ENCODE data around the gene CSTF2T. TPM values are rescaled to one million over a fixed set of nuclear protein-coding genes. Genes with fewer than 3 reads are reported as not detected.

Gene CSTF2T
- total RNA-seq, 4 donors from 2014 or later, result 18.6 to 25.7 (median 20.8) TPM

- no peak overlapping the region for H3K27ac ChIP-seq
- 70 to 77% methylated on average over 4 to 5 of the region's 6 CpGs for WGBS, 2 donors
- no peak overlapping the region for H3K4me3 ChIP-seq
- no peak for DNase-seq (ENCODE audit: low spot score in 2 of 2)
- H3K27me3 ChIP-seq, result no peaks in the 10 kb centered on the region
- H3K36me3 ChIP-seq, result no peaks in the 10 kb centered on the region
- peaks cover 0 to 4% (median 0%) of the 10 kb centered on the region in 4 donors for H3K4me1 ChIP-seq
- TF ChIP-seq POLR2A (IDR thresholded peaks at IDR 0.05) (no peak), EP300 (IDR thresholded peaks at IDR 0.05) (no peak)
- H3K9me3 ChIP-seq, result no peaks in the 10 kb centered on the region
These were observed 19.6 kb downstream of the CSTF2T start for GRCh38 chr10:51679841-51680240.

DNA sequence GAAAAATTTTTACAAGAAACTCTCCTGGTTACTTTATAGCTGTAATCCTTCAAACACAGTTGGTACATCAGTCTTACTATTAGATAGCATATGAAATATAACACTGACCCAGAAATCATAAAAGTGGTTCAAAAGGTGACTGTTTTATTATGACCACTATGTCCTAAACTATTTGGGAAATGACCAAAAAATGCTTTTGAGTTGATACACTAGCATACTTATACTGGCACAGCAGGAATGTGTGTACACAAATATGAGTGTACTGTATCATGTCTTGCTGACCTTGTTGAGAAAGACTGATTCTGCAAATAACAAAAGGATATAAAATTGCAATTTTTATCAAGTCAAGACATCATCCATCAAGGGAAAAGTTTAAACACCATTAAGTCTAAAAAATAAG is 24.3 kb downstream of the CSTF2T start:
- no peak overlapping the region for H3K4me3 ChIP-seq
- no peaks in the 10 kb centered on the region for H3K36me3 ChIP-seq
- H3K27ac ChIP-seq, result no peak overlapping the region
- DNase-seq (ENCODE audit: low spot score in 2 of 2), result no peak
- peaks cover 0 to 15% (median 3%) of the 10 kb centered on the region in 4 donors for H3K9me3 ChIP-seq
- no peaks in the 10 kb centered on the region for H3K4me1 ChIP-seq
- TF ChIP-seq, protein P1, sequence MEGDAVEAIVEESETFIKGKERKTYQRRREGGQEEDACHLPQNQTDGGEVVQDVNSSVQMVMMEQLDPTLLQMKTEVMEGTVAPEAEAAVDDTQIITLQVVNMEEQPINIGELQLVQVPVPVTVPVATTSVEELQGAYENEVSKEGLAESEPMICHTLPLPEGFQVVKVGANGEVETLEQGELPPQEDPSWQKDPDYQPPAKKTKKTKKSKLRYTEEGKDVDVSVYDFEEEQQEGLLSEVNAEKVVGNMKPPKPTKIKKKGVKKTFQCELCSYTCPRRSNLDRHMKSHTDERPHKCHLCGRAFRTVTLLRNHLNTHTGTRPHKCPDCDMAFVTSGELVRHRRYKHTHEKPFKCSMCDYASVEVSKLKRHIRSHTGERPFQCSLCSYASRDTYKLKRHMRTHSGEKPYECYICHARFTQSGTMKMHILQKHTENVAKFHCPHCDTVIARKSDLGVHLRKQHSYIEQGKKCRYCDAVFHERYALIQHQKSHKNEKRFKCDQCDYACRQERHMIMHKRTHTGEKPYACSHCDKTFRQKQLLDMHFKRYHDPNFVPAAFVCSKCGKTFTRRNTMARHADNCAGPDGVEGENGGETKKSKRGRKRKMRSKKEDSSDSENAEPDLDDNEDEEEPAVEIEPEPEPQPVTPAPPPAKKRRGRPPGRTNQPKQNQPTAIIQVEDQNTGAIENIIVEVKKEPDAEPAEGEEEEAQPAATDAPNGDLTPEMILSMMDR (IDR thresholded peaks at IDR 0.05), result no peak
- no peak for TF ChIP-seq POLR2A (IDR thresholded peaks at IDR 0.05)
- no peak for TF ChIP-seq EP300 (IDR thresholded peaks at IDR 0.05)
- no peaks in the 10 kb centered on the region for H3K27me3 ChIP-seq

- no peak for DNase-seq (ENCODE audit: low spot score in 2 of 2)
- TF ChIP-seq, protein P1 (IDR thresholded peaks at IDR 0.05), result no peak
- no peak for TF ChIP-seq EP300 (IDR thresholded peaks at IDR 0.05)
- TF ChIP-seq POLR2A (IDR thresholded peaks at IDR 0.05), result no peak
These were observed 27.3 kb downstream of the CSTF2T start for GRCh38 chr10:51672039-51672535.

DNA sequence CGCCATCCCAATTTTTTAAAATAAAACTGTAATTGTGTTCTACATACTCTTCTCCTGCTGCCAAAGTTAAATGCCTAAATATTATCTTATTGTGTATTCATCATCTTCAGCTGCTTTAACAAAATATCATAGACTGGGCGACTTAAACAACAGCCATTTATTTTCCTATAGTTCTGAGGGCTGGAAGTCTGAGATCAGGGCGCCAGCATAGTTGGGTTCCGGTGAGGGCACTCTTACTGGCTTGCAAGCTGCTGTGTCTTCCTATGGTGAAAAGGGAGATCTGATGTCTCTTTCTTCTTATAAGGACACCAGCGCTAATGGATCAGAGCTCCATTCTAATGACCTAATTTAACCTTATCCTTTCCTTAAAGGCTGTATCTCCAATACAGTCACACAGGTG is 30.4 kb downstream of the CSTF2T start:
- 85 to 87% methylated on average over 5 of the region's 5 CpGs for WGBS, 2 donors
- TF ChIP-seq, protein P1 (IDR thresholded peaks at IDR 0.05), result no peak
- TF ChIP-seq EP300 (IDR thresholded peaks at IDR 0.05), result no peak
- no peak for TF ChIP-seq POLR2A (IDR thresholded peaks at IDR 0.05)
- Histone ChIP-seq H3K9me3 (peaks cover 0 to 15% (median 3%) of the 10 kb centered on the region in 4 donors), H3K4me3 (no peak overlapping the region), H3K4me1 (no peaks in the 10 kb centered on the region), H3K27ac (no peak overlapping the region), H3K36me3 (no peaks in the 10 kb centered on the region), H3K27me3 (no peaks in the 10 kb centered on the region)
- no peak for DNase-seq (ENCODE audit: low spot score in 2 of 2)

More at GRCh38 chr10:51672039-51672535, 27.3 kb downstream of the CSTF2T start:
- Histone ChIP-seq H3K4me3 (no peak overlapping the region), H3K36me3 (no peaks in the 10 kb centered on the region), H3K27ac (no peak overlapping the region), H3K9me3 (peaks cover 0 to 15% (median 3%) of the 10 kb centered on the region in 4 donors), H3K4me1 (no peaks in the 10 kb centered on the region), H3K27me3 (no peaks in the 10 kb centered on the region)

GRCh38 chr10:51668336-51668689 is 31.1 kb downstream of the CSTF2T start:
- H3K4me3 ChIP-seq, result no peak overlapping the region
- peaks cover 0 to 15% (median 3%) of the 10 kb centered on the region in 4 donors for H3K9me3 ChIP-seq
- DNase-seq (ENCODE audit: low spot score in 2 of 2), result no peak
- no peak overlapping the region for H3K27ac ChIP-seq
- H3K4me1 ChIP-seq, result no peaks in the 10 kb centered on the region
- H3K27me3 ChIP-seq, result no peaks in the 10 kb centered on the region
- no peaks in the 10 kb centered on the region for H3K36me3 ChIP-seq
- no peak for TF ChIP-seq POLR2A (IDR thresholded peaks at IDR 0.05)
- TF ChIP-seq EP300 (IDR thresholded peaks at IDR 0.05), result no peak
- TF ChIP-seq, protein P1 (IDR thresholded peaks at IDR 0.05), result no peak

Measured in tibial nerve (tissue), 4 donors.